Measurements from ENCODE around the gene NCAM1. TPM values are rescaled to one million over a fixed set of nuclear protein-coding genes. Genes with fewer than 3 reads are reported as not detected.
"Not testable (repeated sequence)": the region's sequence is repeated elsewhere in the genome, so short reads cannot be mapped to it uniquely, and the experiment has no call there.

Gene NCAM1
- total RNA-seq, 1 donor from 2014 or later: 27.3 TPM

DNA sequence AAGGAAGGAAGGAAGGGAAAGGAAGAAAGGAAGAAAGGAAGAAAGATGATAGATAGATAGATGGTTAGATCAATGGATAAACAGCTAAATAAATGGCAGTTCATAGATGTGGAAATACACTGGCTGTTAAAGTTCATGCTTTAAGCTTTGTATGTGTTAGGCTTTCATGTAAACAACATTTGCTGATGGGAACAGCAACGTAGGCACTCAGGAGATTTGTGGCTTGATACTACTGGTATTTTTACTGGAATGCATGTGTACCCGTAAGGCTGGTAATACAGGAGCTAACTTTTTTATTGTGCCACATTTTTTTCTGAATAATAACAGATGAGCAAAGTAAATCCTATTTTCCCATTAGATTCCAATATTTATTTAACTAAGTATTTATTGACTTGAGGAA, 85.6 kb downstream of the NCAM1 start:
- no peak for DNase-seq (ENCODE audit: low spot score, unreplicated experiment)
- peaks cover 5% of the 10 kb centered on the region for H3K27me3 Mint-ChIP-seq
- H3K36me3 Mint-ChIP-seq (ENCODE audit: insufficient read depth): no peaks in the 10 kb centered on the region
- peaks cover 8% of the 10 kb centered on the region for H3K4me1 Mint-ChIP-seq (ENCODE audit: low read depth)
- no peak overlapping the region for H3K4me3 Mint-ChIP-seq (ENCODE audit: low read depth)
- peaks cover 3% of the 10 kb centered on the region for H3K9me3 Mint-ChIP-seq (ENCODE audit: low read depth)
- TF ChIP-seq, protein P1, sequence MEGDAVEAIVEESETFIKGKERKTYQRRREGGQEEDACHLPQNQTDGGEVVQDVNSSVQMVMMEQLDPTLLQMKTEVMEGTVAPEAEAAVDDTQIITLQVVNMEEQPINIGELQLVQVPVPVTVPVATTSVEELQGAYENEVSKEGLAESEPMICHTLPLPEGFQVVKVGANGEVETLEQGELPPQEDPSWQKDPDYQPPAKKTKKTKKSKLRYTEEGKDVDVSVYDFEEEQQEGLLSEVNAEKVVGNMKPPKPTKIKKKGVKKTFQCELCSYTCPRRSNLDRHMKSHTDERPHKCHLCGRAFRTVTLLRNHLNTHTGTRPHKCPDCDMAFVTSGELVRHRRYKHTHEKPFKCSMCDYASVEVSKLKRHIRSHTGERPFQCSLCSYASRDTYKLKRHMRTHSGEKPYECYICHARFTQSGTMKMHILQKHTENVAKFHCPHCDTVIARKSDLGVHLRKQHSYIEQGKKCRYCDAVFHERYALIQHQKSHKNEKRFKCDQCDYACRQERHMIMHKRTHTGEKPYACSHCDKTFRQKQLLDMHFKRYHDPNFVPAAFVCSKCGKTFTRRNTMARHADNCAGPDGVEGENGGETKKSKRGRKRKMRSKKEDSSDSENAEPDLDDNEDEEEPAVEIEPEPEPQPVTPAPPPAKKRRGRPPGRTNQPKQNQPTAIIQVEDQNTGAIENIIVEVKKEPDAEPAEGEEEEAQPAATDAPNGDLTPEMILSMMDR (IDR thresholded peaks at IDR 0.05; ENCODE audit: unreplicated experiment): no peak
- no peak overlapping the region for H3K27ac Mint-ChIP-seq

DNA sequence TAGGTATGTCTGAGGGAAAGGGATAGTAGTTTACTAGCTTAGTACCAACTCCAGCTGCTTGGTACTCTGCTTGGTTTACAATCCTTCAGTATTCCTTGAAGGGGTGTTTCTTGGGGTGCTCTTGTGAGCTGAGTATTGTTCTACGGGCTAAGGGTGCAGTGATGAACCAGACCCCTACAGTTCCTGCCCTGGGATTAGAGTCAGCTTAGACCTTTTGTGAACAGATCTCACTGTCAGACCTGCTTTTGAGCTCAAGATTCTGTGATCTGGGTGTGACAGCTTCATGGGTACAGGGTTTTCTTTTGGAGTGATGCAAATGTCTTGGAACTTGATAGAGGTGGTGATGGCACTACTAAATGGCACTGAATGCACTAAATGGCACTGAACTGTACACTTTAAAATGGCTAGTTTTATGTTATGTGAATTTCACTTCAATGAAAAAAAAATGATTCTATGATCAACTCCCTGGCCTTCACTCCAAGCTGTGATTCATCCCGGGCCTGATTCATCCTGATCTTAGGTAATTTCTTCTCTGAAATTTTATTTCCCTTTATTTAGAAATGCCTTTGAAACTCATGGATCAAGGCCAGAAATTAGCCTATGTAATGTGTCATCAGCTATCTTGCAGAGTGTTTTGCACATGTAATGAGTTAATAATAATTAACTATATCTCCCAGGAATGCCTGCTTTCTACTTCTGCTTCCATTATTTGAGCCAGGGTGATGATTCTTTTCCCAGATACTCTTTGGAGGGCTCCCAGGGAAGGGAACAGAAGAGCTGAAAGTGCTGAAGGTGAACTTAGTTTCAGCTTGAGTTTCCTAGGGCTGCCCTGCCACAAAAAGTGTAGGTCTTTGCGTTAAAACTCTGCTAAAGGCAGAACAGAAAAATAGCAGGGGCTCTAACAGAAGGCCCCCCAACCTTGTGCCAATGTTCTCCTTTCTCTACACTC, 87.9 kb downstream of the NCAM1 start:
- Mint-ChIP-seq H3K27ac (no peak overlapping the region), H3K36me3 (ENCODE audit: insufficient read depth) (no peaks in the 10 kb centered on the region), H3K27me3 (no peaks in the 10 kb centered on the region), H3K9me3 (ENCODE audit: low read depth) (peaks cover 3% of the 10 kb centered on the region), H3K4me3 (ENCODE audit: low read depth) (no peak overlapping the region), H3K4me1 (ENCODE audit: low read depth) (no peaks in the 10 kb centered on the region)
- DNase-seq (ENCODE audit: low spot score, unreplicated experiment): no peak
- TF ChIP-seq, protein P1 (IDR thresholded peaks at IDR 0.05; ENCODE audit: unreplicated experiment): no peak

DNA sequence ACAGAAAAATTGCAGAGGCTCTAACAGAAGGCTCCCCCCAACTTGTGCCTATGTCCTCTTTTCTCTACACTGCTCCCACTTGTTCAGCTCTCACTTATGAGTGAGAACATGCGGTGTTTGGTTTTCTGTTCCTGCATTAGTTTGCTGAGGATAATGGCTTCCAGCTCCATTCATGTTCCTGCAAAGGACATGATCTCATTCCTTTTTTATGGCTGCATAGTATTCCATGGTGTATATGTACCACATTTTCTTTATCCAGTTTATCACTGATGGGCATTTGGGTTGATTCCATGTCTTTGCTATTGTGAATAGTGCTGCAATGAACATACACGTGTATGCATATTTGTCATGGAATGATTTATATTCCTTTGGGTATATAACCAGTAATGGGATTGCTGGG, 91.8 kb downstream of the NCAM1 start:
- not testable (repeated sequence) for H3K36me3 Mint-ChIP-seq (ENCODE audit: insufficient read depth); H3K9me3 Mint-ChIP-seq (ENCODE audit: low read depth); H3K4me3 Mint-ChIP-seq (ENCODE audit: low read depth); H3K4me1 Mint-ChIP-seq (ENCODE audit: low read depth); DNase-seq (ENCODE audit: low spot score, unreplicated experiment); H3K27me3 Mint-ChIP-seq; H3K27ac Mint-ChIP-seq

DNA sequence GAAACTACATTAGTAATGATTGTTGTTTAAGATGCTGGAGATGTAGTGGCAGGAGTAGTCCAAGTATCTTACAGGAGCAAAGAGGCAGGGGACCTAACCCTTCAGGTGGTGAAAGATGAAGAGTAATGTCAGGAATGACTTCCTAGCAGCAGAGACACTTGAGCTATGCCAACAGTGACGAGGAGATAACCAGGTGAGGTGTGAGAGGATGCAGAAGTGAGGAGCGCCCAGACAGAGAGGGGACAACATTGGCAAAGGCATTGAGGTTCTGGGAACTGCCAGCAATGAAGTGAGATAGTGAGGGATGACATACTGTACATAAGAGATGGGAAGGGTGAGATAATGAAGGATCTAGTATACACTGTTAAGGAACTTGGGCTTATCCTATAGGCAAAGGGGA, 95.8 kb downstream of the NCAM1 start:
- DNase-seq (ENCODE audit: low spot score, unreplicated experiment): no peak
- H3K4me3 Mint-ChIP-seq (ENCODE audit: low read depth): no peak overlapping the region
- peaks cover 8% of the 10 kb centered on the region for H3K4me1 Mint-ChIP-seq (ENCODE audit: low read depth)
- H3K27me3 Mint-ChIP-seq: no peaks in the 10 kb centered on the region
- TF ChIP-seq, protein P1 (IDR thresholded peaks at IDR 0.05; ENCODE audit: unreplicated experiment): no peak
- no peaks in the 10 kb centered on the region for H3K9me3 Mint-ChIP-seq (ENCODE audit: low read depth)
- no peak overlapping the region for H3K27ac Mint-ChIP-seq
- H3K36me3 Mint-ChIP-seq (ENCODE audit: insufficient read depth): no peaks in the 10 kb centered on the region

DNA sequence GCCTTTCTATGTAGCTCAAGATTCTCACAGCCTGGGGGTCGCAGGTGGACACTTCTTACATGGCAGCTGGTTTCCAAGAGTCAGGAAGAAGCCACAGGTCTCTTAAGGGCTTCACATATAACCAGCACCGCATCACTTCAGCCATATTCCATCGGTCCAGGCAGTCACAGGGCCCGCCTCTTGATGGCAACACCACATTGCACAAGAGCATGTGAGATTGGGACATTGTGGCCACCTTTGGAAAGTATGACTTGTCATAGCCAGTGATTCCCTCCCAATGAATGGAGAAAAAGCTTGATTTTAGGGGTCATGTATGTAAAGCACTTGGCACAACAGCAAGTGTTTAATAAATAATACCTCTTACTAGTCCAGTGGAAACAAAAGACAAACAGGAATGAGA, 98.3 kb downstream of the NCAM1 start:
- peaks cover 3% of the 10 kb centered on the region for H3K27me3 Mint-ChIP-seq
- peaks cover 7% of the 10 kb centered on the region for H3K4me1 Mint-ChIP-seq (ENCODE audit: low read depth)
- no peak overlapping the region for H3K4me3 Mint-ChIP-seq (ENCODE audit: low read depth)
- TF ChIP-seq, protein P1 (IDR thresholded peaks at IDR 0.05; ENCODE audit: unreplicated experiment): no peak
- H3K36me3 Mint-ChIP-seq (ENCODE audit: insufficient read depth): no peaks in the 10 kb centered on the region
- no peak for DNase-seq (ENCODE audit: low spot score, unreplicated experiment)
- no peak overlapping the region for H3K27ac Mint-ChIP-seq
- no peaks in the 10 kb centered on the region for H3K9me3 Mint-ChIP-seq (ENCODE audit: low read depth)

DNA sequence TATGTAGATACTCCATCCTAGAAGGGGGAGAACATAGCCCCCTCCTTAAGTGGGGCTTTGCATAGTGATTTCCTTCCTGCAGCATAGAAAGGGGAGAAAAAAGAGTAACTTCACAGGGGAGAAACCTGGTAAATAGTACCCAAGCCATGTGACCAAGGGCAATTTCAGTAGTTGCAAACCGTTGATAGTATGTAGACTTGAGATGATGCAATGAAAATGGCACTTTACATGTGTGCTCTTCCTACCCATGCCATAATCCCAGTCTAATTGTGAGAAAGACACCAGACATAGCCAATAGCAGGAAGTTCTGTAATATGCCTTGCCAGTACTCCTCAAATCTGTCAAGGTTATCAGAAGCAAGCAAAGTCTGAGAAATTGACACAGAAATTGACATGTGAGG, 104.1 kb downstream of the NCAM1 start:
- no peak overlapping the region for H3K4me3 Mint-ChIP-seq (ENCODE audit: low read depth)
- no peak for DNase-seq (ENCODE audit: low spot score, unreplicated experiment)
- H3K4me1 Mint-ChIP-seq (ENCODE audit: low read depth): no peaks in the 10 kb centered on the region
- no peaks in the 10 kb centered on the region for H3K36me3 Mint-ChIP-seq (ENCODE audit: insufficient read depth)
- peaks cover 3% of the 10 kb centered on the region for H3K27me3 Mint-ChIP-seq
- no peaks in the 10 kb centered on the region for H3K9me3 Mint-ChIP-seq (ENCODE audit: low read depth)
- no peak overlapping the region for H3K27ac Mint-ChIP-seq
- TF ChIP-seq, protein P1 (IDR thresholded peaks at IDR 0.05; ENCODE audit: unreplicated experiment): no peak

All from progenitor cell of endocrine pancreas (in vitro differentiated cells).